NT2/D1 (cell line): ENCODE data around the gene DMC1.

Experiments
- SUZ12 ChIP-seq: IDR thresholded peaks from 2 replicates; pipeline ENCODE4 v1.6.1; 2011; ENCODE audit not compliant: insufficient read length, insufficient read depth; ENCODE audit errors: extremely low read depth
- YY1 ChIP-seq: IDR thresholded peaks from 2 replicates; pipeline ENCODE4 v1.6.1; 2011; ENCODE audit not compliant: insufficient read length, insufficient read depth
- ZNF274 ChIP-seq: IDR thresholded peaks from 2 replicates; pipeline ENCODE4 v1.6.1; 2011; ENCODE audit warnings: mild to moderate bottlenecking, low read depth, low read length

DNA sequence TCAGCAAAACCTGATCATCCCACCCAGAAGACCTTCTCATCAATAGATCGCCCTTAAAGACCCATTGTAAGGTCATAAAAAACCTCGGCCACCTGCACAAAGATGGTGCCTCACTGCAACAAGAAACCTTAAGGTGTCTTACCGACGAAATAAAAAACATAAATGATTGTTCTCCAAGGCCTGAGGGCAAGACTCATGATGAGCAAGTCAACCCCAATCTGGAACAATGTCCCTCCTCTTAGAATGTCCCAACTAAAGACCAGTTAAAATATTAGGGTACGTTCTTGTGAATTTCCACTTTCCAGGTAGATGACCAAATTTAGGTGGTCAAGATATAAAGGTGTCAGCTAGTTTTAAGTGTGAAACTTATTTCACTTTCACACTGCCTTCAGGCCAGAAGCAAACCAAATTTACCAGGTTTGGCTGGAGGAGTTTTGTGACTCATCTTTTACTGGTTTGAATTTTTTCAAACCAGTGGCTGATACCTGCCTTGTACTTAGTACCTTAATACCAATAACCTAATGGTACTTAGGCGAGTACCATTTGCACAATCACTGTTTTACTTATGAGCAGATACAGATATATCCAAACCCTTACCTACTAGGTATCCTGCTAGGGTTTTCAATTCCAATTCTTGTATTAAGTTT is 87.2 kb downstream of the DMC1 start:
- TF ChIP-seq ZNF274 (no peak), YY1 (no peak), SUZ12 (no peak)
